H54 (cell line): Measurements from ENCODE around the gene AGRN.
"Not testable (repeated sequence)": the region's sequence is repeated elsewhere in the genome, so short reads cannot be mapped to it uniquely, and the experiment has no call there.

Source experiments
- DNase-seq: peaks from one replicate; pipeline ENCODE4 v3.0.0; 2011; ENCODE audit warnings: low spot score, mixed read lengths; ENCODE audit not compliant: insufficient read length
- FAIRE-seq: peaks from 3 replicates; lab custom pipeline; 2011; peaks lifted over from hg19 to GRCh38; lab: Jason Lieb, UNC
- POLR2A ChIP-seq: IDR thresholded peaks from 2 replicates; pipeline ENCODE4 v1.6.1; 2011; ENCODE audit warnings: low read depth, mild to moderate bottlenecking, low read length

Gene AGRN

GRCh38 chr1:991895-992294 lies 28.0 kb upstream of the AGRN start:
- DNase-seq: no peak
- FAIRE-seq: no peak
- no peak for TF ChIP-seq POLR2A

DNA sequence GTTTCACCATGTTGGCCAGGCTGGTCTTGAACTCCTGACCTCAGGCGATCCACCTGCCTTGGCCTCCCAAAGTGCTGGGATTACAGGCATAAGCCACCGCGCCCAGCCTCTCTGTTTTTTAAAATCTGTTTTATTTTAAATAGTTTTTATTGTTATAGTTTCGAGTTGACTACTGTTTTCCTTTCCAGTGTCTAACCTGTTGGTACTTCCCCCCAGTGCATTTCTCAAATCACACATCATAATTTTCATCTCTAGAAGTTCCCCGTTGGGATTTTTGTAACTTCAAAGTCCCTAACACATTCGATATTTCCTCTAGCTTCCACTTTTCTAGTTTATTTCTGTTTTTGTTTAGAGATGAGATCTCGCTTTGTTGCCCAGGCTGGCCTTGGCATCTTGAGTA lies 27.6 kb upstream of the AGRN start:
- no peak for FAIRE-seq
- no peak for TF ChIP-seq POLR2A

GRCh38 chr1:993379-993995 lies 26.4 kb upstream of the AGRN start:
- no peak for DNase-seq
- FAIRE-seq: no peak
- no peak for TF ChIP-seq POLR2A

More for the DNA sequence above, 27.6 kb upstream of the AGRN start:
- DNase-seq: no peak

DNA sequence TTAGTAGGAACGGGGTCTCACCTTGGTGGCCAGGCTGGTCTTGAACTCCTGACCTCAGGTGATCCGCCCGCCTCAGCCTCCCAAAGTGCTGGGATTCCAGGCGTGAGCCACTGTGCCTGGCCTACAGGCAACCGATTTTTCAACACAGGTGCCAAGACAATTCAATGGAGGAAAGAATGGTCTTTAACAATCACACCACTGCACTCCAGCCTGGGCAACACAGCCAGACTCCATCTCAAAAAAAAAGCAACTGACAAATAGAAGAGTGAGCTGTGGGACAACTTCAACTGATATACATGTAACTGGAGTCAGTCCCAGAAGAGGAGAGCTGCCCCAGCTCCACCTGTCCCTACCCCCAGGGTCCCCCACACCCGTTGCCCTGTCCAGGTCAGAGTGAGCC lies 25.4 kb upstream of the AGRN start:
- not testable (repeated sequence) for FAIRE-seq, DNase-seq

GRCh38 chr1:995665-996633 lies 24.0 kb upstream of the AGRN start:
- FAIRE-seq: no peak

GRCh38 chr1:996851-997712 lies 22.8 kb upstream of the AGRN start:
- DNase-seq: no peak
- FAIRE-seq: no peak

More at GRCh38 chr1:995665-996633, 24.0 kb upstream of the AGRN start:
- no peak for TF ChIP-seq POLR2A
- DNase-seq: no peak

GRCh38 chr1:997713-997992 lies 22.3 kb upstream of the AGRN start:
- no peak for TF ChIP-seq POLR2A
- no peak for FAIRE-seq
- DNase-seq: no peak

More at GRCh38 chr1:996851-997712, 22.8 kb upstream of the AGRN start:
- TF ChIP-seq POLR2A: no peak

GRCh38 chr1:997993-998744 lies 21.8 kb upstream of the AGRN start:
- DNase-seq (no peak), FAIRE-seq (no peak)
- TF ChIP-seq POLR2A: no peak

GRCh38 chr1:998745-998994 lies 21.2 kb upstream of the AGRN start:
- DNase-seq: no peak
- no peak for TF ChIP-seq POLR2A
- no peak for FAIRE-seq

DNA sequence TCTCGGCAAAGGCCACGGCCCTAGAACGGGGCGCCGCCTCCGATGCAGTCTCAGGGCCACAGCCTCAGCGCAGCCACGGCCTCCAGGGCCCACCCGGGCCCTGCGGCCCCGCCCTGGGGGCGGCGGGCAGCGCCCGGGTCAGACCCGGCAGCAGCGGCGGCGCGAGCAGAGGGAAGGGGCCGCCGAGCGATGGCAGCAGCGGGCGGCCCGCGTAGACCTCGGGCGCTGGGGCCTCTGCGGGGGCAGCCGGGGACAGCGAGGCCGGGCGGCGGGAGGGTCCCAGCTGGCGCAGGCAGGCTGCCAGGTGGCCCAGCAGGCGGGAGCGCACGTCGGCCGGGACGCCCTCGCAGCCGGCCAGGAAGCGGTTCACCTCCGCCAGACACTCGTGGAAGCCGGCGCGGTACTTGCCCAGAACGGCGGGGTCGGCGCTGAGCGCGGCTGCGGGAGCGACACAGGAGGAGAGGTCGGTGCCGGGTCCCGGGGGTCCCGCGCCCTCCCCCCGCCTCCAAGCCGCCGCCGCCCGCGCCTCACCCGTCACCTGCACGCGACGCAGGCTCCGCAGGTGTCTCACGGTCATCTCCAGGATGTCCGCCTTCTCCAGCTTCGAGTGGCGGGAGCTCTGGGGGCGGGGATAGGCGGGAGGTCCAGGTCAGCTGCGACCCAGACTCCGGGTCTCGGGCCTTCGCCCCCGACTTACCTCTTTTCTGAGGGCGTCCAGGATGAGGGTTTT lies 20.8 kb upstream of the AGRN start:
- TF ChIP-seq POLR2A: no peak
- DNase-seq (no peak), FAIRE-seq (no peak)

DNA sequence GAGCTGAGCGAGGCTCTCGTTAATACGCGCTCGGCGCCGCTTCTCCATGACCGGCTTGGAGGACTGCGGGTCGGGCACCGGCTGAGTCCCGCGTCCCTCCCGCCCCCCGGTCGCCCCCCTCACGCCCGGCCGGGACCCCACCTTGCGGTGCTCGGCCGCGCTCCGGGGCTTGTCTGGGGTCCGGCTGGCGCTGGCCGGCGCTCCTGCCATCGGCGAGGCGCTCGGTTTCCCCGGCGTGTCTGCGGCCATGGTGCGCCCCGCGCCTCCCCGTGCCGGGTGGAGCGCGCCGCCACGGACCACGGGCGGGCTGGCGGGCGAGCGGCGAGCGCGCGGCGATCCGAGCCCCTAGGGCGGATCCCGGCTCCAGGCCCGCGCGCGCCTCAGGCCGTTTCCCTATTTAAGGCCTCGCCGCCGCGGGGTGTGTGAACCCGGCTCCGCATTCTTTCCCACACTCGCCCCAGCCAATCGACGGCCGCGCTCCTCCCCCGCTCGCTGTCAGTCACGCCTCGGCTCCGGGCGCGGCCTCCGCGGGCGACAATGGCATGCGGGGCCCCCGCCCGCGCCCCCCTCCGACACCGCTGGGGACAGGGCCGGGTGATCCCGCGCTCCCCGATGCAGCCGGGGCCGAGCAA lies 20.1 kb upstream of the AGRN start, which contains the start of gene HES4:
Gene HES4 (minus strand): TSS at position 373 of the 632 bp plus-strand sequence. CDS start 124 bp downstream, at position 249.
- TF ChIP-seq POLR2A: peak; percentile 94
- FAIRE-seq (no peak), DNase-seq (peak; percentile 81)

DNA sequence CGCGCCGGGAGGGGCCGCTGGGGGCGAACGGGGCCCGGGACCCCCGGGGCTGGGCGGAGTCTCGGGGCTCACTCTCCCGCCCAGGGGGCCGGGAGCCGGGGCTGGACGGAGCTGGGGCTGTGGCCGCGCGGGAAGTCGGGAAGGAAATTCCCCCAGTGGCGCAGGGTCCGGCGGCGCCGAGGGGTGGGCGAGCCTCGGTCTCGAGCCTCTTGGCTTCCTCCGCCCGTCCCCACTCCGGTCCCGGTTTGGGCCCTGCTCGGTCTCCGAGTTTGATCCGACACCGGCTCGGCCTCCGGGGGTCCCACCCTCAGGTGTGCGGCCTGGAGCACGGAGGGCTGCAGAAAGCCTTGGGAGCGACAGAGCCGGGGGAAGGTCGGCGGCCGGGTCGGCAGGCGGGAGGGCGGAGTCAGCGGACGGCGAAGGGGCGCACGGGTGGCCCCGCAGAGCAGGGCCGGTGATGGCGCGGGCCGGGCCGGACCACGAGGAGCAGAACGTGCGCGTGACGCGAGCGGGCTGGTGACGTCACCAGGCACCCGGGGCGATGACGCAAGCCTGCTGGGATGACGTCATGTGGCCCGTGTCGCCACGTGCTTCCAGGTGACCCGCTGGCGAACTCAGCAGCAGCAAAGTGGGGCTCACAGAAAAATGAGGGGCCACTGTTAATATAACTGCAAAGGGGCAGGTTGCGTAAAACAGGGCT lies 19.4 kb upstream of the AGRN start:
- DNase-seq: peak; percentile 84
- peak; percentile 71 for FAIRE-seq
- no peak for TF ChIP-seq POLR2A
